ENCODE data around the gene PRPF40A.

GRCh38 chr2:152710713-152711112, 6.5 kb downstream of the PRPF40A start:
- no peak for TF ChIP-seq CTCF (tag by site-specific recombination; IDR thresholded peaks at IDR 0.05)
- TF ChIP-seq TRIM28 (IDR thresholded peaks at IDR 0.05; ENCODE audit: borderline replicate concordance, low read length) = no peak
- no peak for TF ChIP-seq ZSCAN5A (tag by site-specific recombination; IDR thresholded peaks at IDR 0.05)
- TF ChIP-seq ZNF670 (tag by site-specific recombination; IDR thresholded peaks at IDR 0.05; ENCODE audit: low read depth) = no peak
- TF ChIP-seq ZNF266 (tag by site-specific recombination; IDR thresholded peaks at IDR 0.05; ENCODE audit: low read depth) = no peak
- no peak for TF ChIP-seq REST (tag by site-specific recombination; IDR thresholded peaks at IDR 0.05)
- TF ChIP-seq ZNF274 (IDR thresholded peaks at IDR 0.05; ENCODE audit: low read length) = no peak
- TF ChIP-seq ZNF274 (tag by site-specific recombination; IDR thresholded peaks at IDR 0.05; ENCODE audit: borderline replicate concordance) = no peak
- TF ChIP-seq TCF7L2 (IDR thresholded peaks at IDR 0.05; ENCODE audit: borderline replicate concordance, low read depth, low read length) = no peak
- no peak for TF ChIP-seq ZNF514 (tag by site-specific recombination; IDR thresholded peaks at IDR 0.05)
- TF ChIP-seq ZBTB49 (tag by site-specific recombination; IDR thresholded peaks at IDR 0.05; ENCODE audit: low read depth) = no peak
- no peak for TF ChIP-seq ZNF658 (tag by site-specific recombination; IDR thresholded peaks at IDR 0.05)
- TF ChIP-seq SP7 (tag by site-specific recombination; IDR thresholded peaks at IDR 0.05) = no peak
- TF ChIP-seq SALL2 (tag by site-specific recombination; IDR thresholded peaks at IDR 0.05; ENCODE audit: borderline replicate concordance) = no peak
- TF ChIP-seq ZNF292 (tag by site-specific recombination; IDR thresholded peaks at IDR 0.05; ENCODE audit: borderline replicate concordance, low read depth) = no peak
